GM15510 (cell line): ENCODE measurements around the gene SHC4.

ENCODE experiments used
- POLR2A ChIP-seq: IDR thresholded peaks from 3 replicates; pipeline ENCODE4 v1.6.1; 2011; ENCODE audit warnings: borderline replicate concordance; ENCODE audit not compliant: insufficient read length; ENCODE audit errors: extremely low read depth

Gene SHC4

GRCh38 chr15:48855501-48856440, 107.9 kb downstream of the SHC4 start:
- no peak for TF ChIP-seq POLR2A

GRCh38 chr15:48851956-48852355, 111.8 kb downstream of the SHC4 start:
- no peak for TF ChIP-seq POLR2A

GRCh38 chr15:48850648-48851047, 113.1 kb downstream of the SHC4 start:
- TF ChIP-seq POLR2A, result no peak

- TF ChIP-seq POLR2A, result no peak
These were observed 118.6 kb downstream of the SHC4 start for GRCh38 chr15:48845123-48845522.

- TF ChIP-seq POLR2A, result no peak
These were observed 121.2 kb downstream of the SHC4 start for GRCh38 chr15:48842501-48842900.

- no peak for TF ChIP-seq POLR2A
These were observed 129.0 kb downstream of the SHC4 start for GRCh38 chr15:48834756-48835155.

- TF ChIP-seq POLR2A, result no peak
These were observed 130.0 kb downstream of the SHC4 start for GRCh38 chr15:48833526-48834239.

- no peak for TF ChIP-seq POLR2A
These were observed 131.1 kb downstream of the SHC4 start for GRCh38 chr15:48832648-48833047.

- no peak for TF ChIP-seq POLR2A
These were observed 134.8 kb downstream of the SHC4 start for GRCh38 chr15:48828906-48829305.

- no peak for TF ChIP-seq POLR2A
These were observed 135.2 kb downstream of the SHC4 start for GRCh38 chr15:48828471-48828870.

- no peak for TF ChIP-seq POLR2A
These were observed 138.6 kb downstream of the SHC4 start for GRCh38 chr15:48825075-48825474.

- no peak for TF ChIP-seq POLR2A
These were observed 140.0 kb downstream of the SHC4 start for GRCh38 chr15:48823706-48824105.

- no peak for TF ChIP-seq POLR2A
These were observed 140.5 kb downstream of the SHC4 start for GRCh38 chr15:48823237-48823636.

- TF ChIP-seq POLR2A, result no peak
These were observed 149.4 kb downstream of the SHC4 start for GRCh38 chr15:48814286-48814685.

GRCh38 chr15:48811325-48811958, 152.3 kb downstream of the SHC4 start:
- TF ChIP-seq POLR2A, result no peak
